Suppressor macrophage (primary cell): Measurements from ENCODE around the gene MSTN.
A peak's percentile ranks its signal among the peaks of the same experiment; 100 is the strongest.

ENCODE experiments used
- DNase-seq, 4 experiments: peaks; one replicate each; pipeline ENCODE4 v3.0.0-alpha.2; 2020 to 2022
- total RNA-seq, 17 experiments: gene quantifications; one replicate each; lab custom pipeline; 2026; ENCODE audit warnings: mixed read lengths in 6 of 17, inconsistent platforms in 3 of 17; lab: John Stamatoyannopoulos, UW

The MSTN gene
- 0 to 1.2 (median 0) reads per million in 17 experiments for total RNA-seq

DNA sequence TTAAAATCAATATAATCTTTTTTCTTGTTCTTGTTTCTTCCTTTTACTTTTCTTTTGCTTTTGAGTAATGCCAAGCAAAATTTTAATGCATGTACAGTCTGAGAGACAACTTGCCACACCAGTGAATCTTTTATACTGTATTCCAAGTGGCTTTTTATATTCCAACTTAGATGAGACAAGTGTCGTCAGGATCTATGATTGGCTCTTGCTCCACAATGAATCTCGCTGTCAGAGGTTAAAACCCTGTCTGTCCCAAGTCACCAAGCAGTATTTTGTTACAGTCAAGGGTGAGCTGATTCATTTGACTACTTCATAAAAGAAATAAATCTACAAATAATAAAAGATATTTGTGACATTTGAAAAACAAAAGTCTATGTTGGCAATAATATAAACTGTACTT, at the start of gene MSTN:
Gene MSTN, minus strand, starts transcription at position 129 of the 400 bp plus-strand sequence. CDS start 133 bp downstream, outside the sequence.
- no peak for DNase-seq

DNA sequence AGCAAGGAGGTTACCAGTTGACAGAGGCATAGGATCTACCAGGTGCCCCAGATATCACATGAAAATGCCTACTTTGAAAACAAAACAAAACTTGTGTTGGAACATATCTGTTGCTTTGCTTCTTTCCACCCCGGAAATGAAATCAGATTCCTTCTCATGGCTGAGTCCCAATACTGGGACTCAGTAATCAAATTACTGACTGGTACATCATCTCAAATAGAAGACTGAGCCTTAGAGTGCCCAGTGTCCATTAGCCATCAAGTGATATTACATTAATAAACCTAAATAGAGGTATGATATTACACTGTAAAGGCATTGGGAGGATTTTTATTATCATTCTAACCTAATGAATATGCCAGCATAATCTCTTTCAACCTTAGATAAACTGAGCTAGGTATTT, 48.6 kb upstream of the MSTN start:
- no peak for DNase-seq

GRCh38 chr2:190110699-190111098, 48.2 kb upstream of the MSTN start:
- DNase-seq, result no peak

DNA sequence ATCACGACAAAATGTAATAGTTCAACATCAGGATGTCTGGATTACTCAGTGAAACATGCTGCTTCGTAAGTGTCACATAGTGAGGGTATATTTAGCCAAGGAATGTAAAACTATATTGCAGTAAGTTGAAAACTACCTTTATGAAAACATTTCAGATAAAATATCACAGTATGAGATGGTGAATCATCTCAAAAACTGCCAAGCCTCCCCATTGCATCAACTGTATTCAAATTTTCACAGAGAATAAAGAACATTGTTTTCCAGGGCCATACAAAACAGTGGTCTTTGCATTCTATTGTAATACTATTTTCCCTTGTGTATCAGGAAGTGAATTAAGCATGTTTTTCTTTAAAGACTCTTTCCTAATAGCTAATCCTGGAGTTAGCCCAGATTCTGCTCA, 47.6 kb upstream of the MSTN start:
- DNase-seq, result no peak

DNA sequence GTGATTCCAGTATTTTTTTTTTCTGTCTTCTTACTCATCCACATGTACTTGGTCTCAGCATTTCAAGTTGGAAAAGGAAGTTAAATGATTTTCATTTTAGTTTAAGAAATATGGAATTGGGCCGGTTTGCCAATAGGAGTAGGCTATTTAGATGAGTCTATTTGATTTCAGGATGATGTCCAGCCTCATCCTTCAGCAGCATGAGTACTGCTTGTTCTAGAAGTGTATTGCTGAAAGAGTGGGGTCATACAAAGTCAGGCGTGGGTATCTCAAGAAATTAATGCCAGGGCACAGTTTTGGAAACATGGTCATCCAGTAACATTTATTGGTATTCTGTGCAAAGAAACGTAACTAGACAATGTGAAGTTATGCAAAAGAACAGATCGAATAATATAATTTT, 44.9 kb upstream of the MSTN start:
- DNase-seq, result no peak

DNA sequence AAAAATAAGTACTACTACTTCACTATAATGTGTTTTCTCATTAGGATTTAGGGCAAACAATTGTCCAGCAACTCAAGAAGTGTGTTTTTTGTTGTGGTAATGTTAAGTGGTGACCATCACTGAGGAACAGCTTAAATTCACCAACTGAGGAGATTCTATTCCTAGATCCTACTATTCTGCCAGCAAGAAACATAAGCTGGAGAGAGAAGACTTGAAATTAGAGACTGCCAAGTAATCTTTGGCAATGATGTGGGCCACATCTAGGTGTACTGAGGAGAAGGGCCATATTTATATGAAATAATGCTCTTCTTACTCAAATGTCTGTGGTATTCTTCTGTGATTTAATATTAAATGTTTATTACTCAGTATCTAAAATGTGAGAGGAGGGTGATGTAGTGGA, 44.3 kb upstream of the MSTN start:
- DNase-seq, result no peak

- no peak for DNase-seq
Measured at GRCh38 chr2:190105554-190105953, 43.0 kb upstream of the MSTN start.

DNA sequence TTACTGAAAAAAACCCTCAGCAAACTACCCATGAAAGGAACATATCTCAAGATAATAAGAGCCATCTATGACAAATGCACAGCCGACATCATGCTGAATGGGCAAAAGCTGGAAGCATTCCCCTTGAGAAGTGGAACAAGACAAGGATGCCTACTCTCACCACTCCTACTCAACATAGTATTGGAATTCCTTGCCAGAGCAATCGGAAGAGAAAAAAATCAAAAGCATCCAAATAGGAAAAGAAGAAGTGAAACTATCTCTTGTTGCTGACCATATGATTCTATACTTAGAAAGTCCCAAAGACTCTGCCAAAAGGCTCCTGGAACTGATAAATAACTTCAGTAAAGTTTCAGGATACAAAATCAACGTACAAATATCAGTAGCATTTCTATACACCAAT, 40.6 kb upstream of the MSTN start:
- peak in 3 of 4 experiments; percentile 14 to 52 (median 42) for DNase-seq

DNA sequence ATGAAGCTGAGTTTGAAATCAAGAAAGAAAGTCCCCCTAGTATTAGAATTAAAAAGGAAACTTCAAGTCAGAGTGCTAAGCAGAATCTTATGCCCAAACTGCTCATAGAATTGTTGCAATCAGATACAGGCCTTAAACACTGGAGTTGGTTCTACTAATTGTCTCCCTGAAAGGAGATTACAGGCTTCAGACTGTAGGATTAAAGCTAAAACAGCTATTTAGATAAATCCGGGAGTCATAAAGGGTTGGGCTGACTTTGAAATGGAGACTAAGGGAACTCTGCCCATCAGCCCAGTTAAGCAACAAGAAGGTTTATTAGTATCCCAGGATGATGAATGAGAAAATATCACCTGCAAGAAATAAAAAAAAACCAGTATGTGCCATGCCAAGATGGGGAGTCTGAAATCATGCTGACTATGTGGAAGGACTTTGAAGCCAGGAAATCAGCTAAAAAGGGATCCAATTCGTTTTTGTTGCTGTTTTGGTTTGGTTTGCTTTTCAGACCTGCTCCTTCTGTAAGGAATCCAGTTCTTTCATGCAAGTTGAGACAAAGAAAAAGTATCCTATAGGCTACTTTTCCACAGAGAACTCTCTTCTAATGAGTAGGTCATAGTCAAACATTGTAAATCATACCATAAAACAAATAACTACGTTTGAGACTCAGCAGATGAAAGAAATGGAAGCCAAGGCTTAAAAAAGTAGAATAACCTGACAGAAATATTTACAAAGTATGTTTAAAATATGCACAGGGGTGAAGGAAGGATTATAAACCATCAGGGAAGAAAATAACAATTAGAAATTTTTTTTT, 37.6 kb upstream of the MSTN start:
- no peak for DNase-seq

DNA sequence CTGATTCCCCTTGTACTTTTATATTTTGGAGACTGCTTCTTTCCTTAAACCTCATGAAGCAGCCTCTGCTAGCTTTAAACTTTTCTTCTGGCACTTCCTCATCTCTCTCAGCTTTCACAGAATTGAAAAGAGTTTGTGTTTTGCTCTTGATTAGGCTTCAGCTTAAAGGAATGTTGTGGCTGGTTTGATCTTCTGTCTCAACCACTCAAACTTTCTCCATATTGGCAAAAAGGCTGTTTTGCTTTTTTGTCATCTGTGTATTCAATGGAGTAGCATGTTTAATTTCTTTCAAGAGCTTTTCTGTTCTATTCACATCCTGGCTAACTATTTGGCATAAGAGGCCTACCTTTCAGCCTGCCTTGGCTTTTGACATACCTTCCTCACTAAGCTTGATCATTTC, 36.3 kb upstream of the MSTN start:
- DNase-seq, result no peak

GRCh38 chr2:190097115-190097514, 34.6 kb upstream of the MSTN start:
- no peak for DNase-seq

- DNase-seq, result no peak
Measured at GRCh38 chr2:190094316-190094871, 31.9 kb upstream of the MSTN start.

DNA sequence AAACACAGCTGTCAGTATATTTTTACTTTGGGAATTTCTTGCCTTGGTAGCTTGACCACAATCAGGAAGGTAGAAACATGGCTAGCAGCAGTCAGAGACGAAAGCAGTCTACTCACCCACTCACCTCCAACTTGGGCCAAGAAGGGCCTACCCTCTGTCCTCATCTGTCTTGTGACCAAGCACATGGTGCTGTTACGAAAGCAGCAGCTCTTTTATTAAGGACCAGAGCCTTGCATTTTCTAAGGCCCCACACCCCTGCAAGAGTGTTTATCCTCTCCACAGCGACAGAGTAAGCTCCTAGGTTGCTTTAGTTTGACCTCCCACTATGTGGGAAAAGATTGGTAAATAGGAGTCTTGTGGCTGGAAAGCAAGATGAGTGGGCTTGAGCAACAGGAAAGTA, 31.3 kb upstream of the MSTN start:
- DNase-seq, result peak; percentile 78 to 93 (median 90)

DNA sequence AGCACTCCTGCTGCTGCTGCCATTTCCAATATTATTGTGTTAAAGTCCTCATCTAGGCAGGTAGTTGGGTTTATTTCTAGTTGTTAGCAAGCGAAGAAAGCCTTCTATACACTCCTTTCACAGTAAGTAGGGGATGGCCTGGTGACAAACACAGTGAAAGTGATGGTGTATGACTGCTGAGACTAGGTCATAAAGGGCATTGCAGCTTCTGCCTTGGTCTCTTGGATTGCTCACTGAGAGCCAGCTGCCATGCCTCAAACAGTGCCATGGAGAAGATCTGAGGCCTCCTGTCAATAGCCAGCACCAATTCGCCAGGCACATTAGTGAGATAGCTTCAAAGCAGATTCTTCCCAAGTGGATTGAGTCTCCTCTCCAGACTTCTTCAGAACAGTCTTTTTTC, 27.6 kb upstream of the MSTN start:
- peak in 1 of 4 experiments; percentile 8 for DNase-seq

- DNase-seq, result peak; percentile 83 to 89 (median 86)
Measured at GRCh38 chr2:190088917-190089316, 26.4 kb upstream of the MSTN start.

GRCh38 chr2:190084704-190085103, 22.2 kb upstream of the MSTN start:
- DNase-seq, result no peak

- DNase-seq, result no peak
Measured at GRCh38 chr2:190082118-190082517, 19.6 kb upstream of the MSTN start.

DNA sequence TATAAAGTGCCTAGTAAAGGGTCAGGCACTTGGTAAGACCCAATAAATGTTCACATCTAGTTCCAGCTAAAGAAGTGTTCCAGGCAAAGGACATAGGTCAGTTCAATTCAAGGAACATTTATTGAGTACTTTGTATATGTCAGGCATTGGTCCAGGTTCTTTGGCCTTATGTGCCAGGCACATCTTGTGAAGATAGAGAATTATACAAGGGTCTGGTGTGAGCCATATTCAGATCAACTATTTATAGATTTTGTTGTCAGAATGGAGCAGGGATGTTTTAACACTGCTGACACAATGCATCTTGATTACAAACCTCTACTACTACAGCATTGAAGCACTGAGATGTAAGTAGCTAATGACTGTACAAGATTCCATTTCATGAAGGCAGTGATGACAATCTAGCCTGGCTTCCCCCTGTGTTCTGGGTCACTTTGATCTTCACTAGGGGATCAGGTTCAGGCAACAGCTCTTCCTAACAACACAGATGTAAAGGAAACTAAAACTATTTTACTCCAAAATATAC, 18.1 kb upstream of the MSTN start:
- DNase-seq, result no peak

GRCh38 chr2:190079160-190079559, 16.6 kb upstream of the MSTN start:
- DNase-seq, result no peak

DNA sequence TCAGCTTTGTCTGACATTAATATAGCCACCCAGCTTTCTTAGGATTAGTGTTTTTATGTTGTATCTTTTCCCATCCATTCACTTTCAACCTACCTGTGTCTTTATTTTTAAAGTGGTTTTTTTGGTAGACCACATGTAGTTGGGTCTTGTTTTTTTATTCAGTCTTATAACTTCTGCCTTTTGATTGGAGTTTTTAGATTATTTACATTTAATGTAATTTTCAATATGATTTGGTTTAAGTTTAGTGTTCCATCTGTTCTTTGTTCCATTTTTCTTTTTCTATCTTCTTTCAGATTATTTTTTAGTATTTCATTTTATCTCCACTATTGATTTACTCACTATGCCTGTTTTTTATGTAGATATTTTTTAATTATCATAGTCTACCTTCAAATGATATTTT, 13.1 kb upstream of the MSTN start:
- no peak for DNase-seq

GRCh38 chr2:190069936-190070696, 7.6 kb upstream of the MSTN start:
- peak; percentile 63 to 81 (median 76) for DNase-seq

DNA sequence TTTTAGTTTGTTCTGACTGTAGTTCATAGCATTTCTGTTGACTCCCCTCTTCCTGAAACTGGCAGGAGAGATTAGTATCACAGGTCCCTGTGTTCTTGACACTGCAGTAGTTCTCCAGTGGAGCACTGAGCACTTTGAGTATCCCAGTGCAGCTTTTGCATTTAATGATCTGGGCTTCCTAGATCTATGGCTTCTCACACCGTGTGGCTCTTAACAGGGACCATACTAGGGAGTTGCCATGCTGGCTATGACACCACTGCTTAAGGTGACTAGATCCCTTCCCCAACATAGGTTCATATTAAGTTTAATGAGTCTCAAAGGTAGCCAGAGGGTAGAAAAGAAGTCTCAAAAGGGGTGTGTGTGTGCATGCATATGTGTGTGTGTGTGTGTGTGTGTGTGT, 6.2 kb upstream of the MSTN start:
- no peak for DNase-seq

GRCh38 chr2:190065839-190066238, 3.3 kb upstream of the MSTN start:
- no peak for DNase-seq
